T-helper 1 cell treated with Interleukin-12 subunit alpha and Interleukin-12 subunit beta and Interleukin-4 antibody, amounts not matched to agents 30 μg/mL and 1 μg/mL, for 36 hours (primary cell): ENCODE results near the gene CACNA1D.
"Not testable (repeated sequence)": the region's sequence is repeated elsewhere in the genome, so short reads cannot be mapped to it uniquely, and the experiment has no call there.

Experiments used
- H3K27ac Mint-ChIP-seq: one replicate; pipeline ENCODE4 v1.8.0; 2021; ENCODE audit warnings: mild to moderate bottlenecking, mixed read lengths
- H3K27me3 Mint-ChIP-seq: one replicate; pipeline ENCODE4 v1.8.0; 2021; ENCODE audit warnings: low read depth, mixed read lengths
- H3K36me3 Mint-ChIP-seq: one replicate; pipeline ENCODE4 v1.8.0; 2021; ENCODE audit warnings: low read depth, mixed read lengths
- H3K4me1 Mint-ChIP-seq: one replicate; pipeline ENCODE4 v1.8.0; 2021; ENCODE audit warnings: low read depth, mixed read lengths
- H3K4me3 Mint-ChIP-seq: one replicate; pipeline ENCODE4 v1.8.0; 2021; ENCODE audit warnings: mild to moderate bottlenecking, moderate library complexity, mixed read lengths
- H3K9me3 Mint-ChIP-seq: one replicate; pipeline ENCODE4 v1.8.0; 2021; ENCODE audit warnings: mixed read lengths

The CACNA1D gene

DNA sequence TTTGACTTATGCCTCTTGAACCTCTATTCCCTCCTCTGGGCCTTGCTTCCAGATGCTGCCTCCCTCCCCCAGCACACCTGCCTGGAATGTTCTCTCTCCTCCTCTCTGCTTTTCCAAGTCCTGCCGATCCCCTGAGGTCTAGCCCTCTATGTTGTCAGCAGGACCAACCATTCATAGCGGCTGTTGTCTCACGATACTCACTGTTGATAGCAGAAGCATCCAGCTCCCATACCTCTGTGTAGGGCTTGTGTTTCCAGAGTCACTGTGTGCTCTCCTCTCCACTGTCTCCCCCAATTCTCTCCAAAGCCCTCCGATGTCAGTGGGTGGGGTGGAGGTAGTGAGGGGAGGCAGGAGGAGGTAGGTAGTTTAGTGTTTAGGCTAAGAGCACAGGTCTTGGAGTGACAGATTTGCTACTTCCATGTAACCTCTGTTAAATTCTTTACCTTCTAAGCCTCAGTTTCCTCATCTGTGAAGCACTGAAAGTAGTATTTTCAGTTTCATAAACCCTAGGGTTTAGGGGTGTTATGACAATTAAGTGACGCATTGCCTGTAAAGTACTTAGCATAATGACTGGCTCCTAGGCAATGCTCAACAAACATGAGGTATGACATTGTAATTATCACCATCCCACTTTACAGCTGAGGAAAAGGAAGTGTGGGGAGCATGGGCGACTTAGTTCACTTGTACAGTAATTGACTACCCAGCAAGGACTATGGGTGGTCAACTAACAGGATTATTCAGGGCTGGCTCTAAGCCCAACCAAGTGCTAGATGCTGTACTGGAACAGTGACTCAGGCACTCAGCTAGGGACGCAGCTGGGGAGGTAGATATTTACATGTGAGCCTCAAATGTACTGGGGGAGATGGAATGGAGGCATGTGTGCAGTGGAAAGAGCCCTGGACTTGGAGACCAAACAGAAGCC lies 122.8 kb downstream of the CACNA1D start:
- Mint-ChIP-seq H3K27me3 (peaks cover 3% of the 10 kb centered on the region), H3K36me3 (no peaks in the 10 kb centered on the region), H3K9me3 (no peaks in the 10 kb centered on the region), H3K27ac (no peak overlapping the region), H3K4me1 (no peaks in the 10 kb centered on the region), H3K4me3 (no peak overlapping the region)

DNA sequence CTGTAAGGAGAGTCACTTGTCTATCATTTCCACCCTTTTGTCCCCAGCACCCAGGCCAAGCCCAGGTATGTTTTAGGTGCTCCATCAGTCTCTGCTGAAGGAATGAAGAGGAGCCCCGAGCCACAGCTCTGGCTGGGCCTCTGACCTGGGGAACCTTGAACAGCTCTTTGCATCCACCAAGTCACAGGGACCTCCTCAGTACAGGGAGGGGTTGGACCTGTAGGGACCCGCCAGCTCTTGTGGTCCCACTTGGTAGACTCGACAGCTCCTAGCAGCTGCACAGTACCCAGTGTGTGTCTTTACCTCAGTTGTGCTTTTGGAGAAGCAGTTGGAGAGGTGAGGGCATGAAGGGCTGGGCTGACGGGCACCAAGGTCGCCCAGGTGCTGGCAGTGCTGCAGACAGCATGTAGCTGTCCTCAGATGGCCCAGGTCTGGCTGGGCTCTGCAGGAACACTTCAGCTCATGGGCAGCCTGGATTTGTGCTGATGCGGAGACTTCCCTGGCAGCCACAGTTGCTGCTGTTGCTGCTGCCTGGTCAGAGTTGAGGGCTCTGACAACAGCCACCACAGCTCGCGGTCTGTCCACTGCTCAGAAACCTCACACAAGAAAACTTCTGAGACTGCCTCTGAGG lies 123.6 kb downstream of the CACNA1D start:
- no peak overlapping the region for H3K4me3 Mint-ChIP-seq
- no peaks in the 10 kb centered on the region for H3K9me3 Mint-ChIP-seq
- no peak overlapping the region for H3K27ac Mint-ChIP-seq
- H3K36me3 Mint-ChIP-seq = no peaks in the 10 kb centered on the region
- peaks cover 3% of the 10 kb centered on the region for H3K27me3 Mint-ChIP-seq
- H3K4me1 Mint-ChIP-seq = no peaks in the 10 kb centered on the region

GRCh38 chr3:53618524-53618906 lies 124.1 kb downstream of the CACNA1D start:
- Mint-ChIP-seq H3K4me3 (no peak overlapping the region), H3K9me3 (no peaks in the 10 kb centered on the region), H3K36me3 (no peaks in the 10 kb centered on the region), H3K27ac (no peak overlapping the region), H3K4me1 (no peaks in the 10 kb centered on the region), H3K27me3 (peaks cover 3% of the 10 kb centered on the region)

- Mint-ChIP-seq H3K4me3 (no peak overlapping the region), H3K27ac (no peak overlapping the region), H3K9me3 (no peaks in the 10 kb centered on the region), H3K27me3 (peaks cover 3% of the 10 kb centered on the region), H3K36me3 (no peaks in the 10 kb centered on the region), H3K4me1 (no peaks in the 10 kb centered on the region)
Measured at GRCh38 chr3:53618936-53619335, 124.5 kb downstream of the CACNA1D start.

GRCh38 chr3:53624061-53624857 lies 129.8 kb downstream of the CACNA1D start:
- Mint-ChIP-seq H3K36me3 (no peaks in the 10 kb centered on the region), H3K4me3 (no peak overlapping the region)

GRCh38 chr3:53626876-53627275 lies 132.5 kb downstream of the CACNA1D start:
- H3K27me3 Mint-ChIP-seq = peaks cover 9% of the 10 kb centered on the region

More at GRCh38 chr3:53624061-53624857, 129.8 kb downstream of the CACNA1D start:
- H3K4me1 Mint-ChIP-seq = no peaks in the 10 kb centered on the region
- peaks cover 3% of the 10 kb centered on the region for H3K27me3 Mint-ChIP-seq
- no peaks in the 10 kb centered on the region for H3K9me3 Mint-ChIP-seq
- H3K27ac Mint-ChIP-seq = no peak overlapping the region

GRCh38 chr3:53628536-53629401 lies 134.4 kb downstream of the CACNA1D start:
- Mint-ChIP-seq H3K27ac (no peak overlapping the region), H3K4me3 (no peak overlapping the region), H3K9me3 (no peaks in the 10 kb centered on the region), H3K27me3 (peaks cover 9% of the 10 kb centered on the region), H3K4me1 (no peaks in the 10 kb centered on the region), H3K36me3 (no peaks in the 10 kb centered on the region)

More at GRCh38 chr3:53626876-53627275, 132.5 kb downstream of the CACNA1D start:
- Mint-ChIP-seq H3K27ac (no peak overlapping the region), H3K4me3 (no peak overlapping the region), H3K36me3 (no peaks in the 10 kb centered on the region), H3K4me1 (no peaks in the 10 kb centered on the region), H3K9me3 (no peaks in the 10 kb centered on the region)

DNA sequence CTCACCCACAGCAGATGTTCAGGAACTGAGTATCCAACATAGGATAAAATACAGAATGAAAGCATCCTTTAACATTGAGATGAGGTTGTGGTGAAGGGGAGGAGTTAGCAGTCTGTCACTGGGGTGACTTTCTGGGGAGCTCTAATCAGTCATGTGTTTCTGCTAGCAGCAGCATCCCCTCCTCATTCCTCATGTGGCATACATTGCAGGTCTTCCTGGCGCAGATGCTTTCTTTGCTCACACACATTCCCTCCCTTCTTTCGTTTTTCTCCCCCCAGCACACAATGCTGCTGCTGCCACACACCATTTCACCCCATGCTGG lies 135.0 kb downstream of the CACNA1D start:
- H3K36me3 Mint-ChIP-seq = no peaks in the 10 kb centered on the region
- no peaks in the 10 kb centered on the region for H3K9me3 Mint-ChIP-seq
- no peak overlapping the region for H3K4me3 Mint-ChIP-seq
- H3K27me3 Mint-ChIP-seq = peaks cover 9% of the 10 kb centered on the region
- no peaks in the 10 kb centered on the region for H3K4me1 Mint-ChIP-seq
- H3K27ac Mint-ChIP-seq = no peak overlapping the region

DNA sequence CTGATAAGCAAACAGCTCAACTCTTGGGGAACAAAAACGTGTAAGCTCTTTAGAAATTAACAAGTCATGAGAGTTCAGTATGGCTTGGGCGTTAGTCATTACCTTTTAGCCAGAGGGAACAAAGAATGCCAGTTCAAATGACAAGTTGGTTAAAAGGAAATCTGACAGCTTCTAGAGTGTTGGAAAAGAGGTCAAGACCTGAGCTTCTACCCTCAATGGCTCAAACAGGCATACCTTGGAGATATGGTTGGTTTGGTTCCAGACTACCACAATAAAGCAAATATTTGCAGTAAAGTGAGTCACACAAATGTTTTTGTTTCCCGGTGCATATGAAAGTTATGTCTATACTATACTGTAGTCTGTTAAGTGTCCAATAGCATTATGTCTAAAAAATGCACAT lies 136.1 kb downstream of the CACNA1D start:
- Mint-ChIP-seq H3K36me3 (no peaks in the 10 kb centered on the region), H3K27ac (no peak overlapping the region), H3K4me3 (no peak overlapping the region), H3K9me3 (no peaks in the 10 kb centered on the region), H3K27me3 (peaks cover 10% of the 10 kb centered on the region), H3K4me1 (no peaks in the 10 kb centered on the region)

GRCh38 chr3:53633197-53633787 lies 138.9 kb downstream of the CACNA1D start:
- no peaks in the 10 kb centered on the region for H3K4me1 Mint-ChIP-seq
- H3K27ac Mint-ChIP-seq = no peak overlapping the region
- H3K36me3 Mint-ChIP-seq = no peaks in the 10 kb centered on the region
- peaks cover 17% of the 10 kb centered on the region for H3K27me3 Mint-ChIP-seq
- no peaks in the 10 kb centered on the region for H3K9me3 Mint-ChIP-seq
- H3K4me3 Mint-ChIP-seq = no peak overlapping the region

- H3K9me3 Mint-ChIP-seq = no peaks in the 10 kb centered on the region
- H3K27ac Mint-ChIP-seq = no peak overlapping the region
- H3K27me3 Mint-ChIP-seq = peaks cover 17% of the 10 kb centered on the region
- no peak overlapping the region for H3K4me3 Mint-ChIP-seq
- H3K4me1 Mint-ChIP-seq = no peaks in the 10 kb centered on the region
- no peaks in the 10 kb centered on the region for H3K36me3 Mint-ChIP-seq
Measured at GRCh38 chr3:53635041-53635440, 140.6 kb downstream of the CACNA1D start.

DNA sequence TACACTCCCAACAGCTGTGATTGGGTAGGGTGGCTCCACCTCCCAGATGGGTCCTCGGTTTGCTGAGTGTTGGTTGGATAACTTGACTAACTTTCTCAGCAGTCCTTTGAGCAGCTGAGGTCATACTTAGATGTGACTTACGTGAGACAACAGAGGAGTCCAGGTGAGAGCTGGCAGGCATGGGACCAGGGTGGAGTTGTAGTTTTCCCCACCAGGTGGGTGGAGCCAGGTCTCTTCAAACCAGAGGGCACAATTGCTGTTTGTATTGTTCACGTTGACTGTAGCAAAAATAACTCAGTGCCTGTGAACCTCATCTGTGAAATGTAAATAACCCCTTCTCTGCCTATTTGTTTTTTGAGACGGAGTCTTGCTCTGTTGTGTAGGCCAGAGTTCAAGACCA lies 144.4 kb downstream of the CACNA1D start:
- not testable (repeated sequence) for H3K4me1 Mint-ChIP-seq, H3K27me3 Mint-ChIP-seq, H3K9me3 Mint-ChIP-seq, H3K27ac Mint-ChIP-seq, H3K4me3 Mint-ChIP-seq, H3K36me3 Mint-ChIP-seq

GRCh38 chr3:53641397-53641796 lies 147.0 kb downstream of the CACNA1D start:
- no peaks in the 10 kb centered on the region for H3K36me3 Mint-ChIP-seq
- H3K27ac Mint-ChIP-seq = no peak overlapping the region
- no peaks in the 10 kb centered on the region for H3K4me1 Mint-ChIP-seq
- H3K9me3 Mint-ChIP-seq = no peaks in the 10 kb centered on the region
- H3K27me3 Mint-ChIP-seq = peaks cover 9% of the 10 kb centered on the region
- no peak overlapping the region for H3K4me3 Mint-ChIP-seq

- Mint-ChIP-seq H3K9me3 (no peaks in the 10 kb centered on the region), H3K27me3 (peaks cover 6% of the 10 kb centered on the region), H3K36me3 (no peaks in the 10 kb centered on the region), H3K27ac (no peak overlapping the region), H3K4me3 (no peak overlapping the region), H3K4me1 (no peaks in the 10 kb centered on the region)
Measured at GRCh38 chr3:53642211-53642610, 147.8 kb downstream of the CACNA1D start.
